Fibroblast of the aortic adventitia (primary cell): Measurements from ENCODE around the gene BDNF. TPM values are rescaled to one million over a fixed set of nuclear protein-coding genes. Genes with fewer than 3 reads are reported as not detected.
"Not testable (repeated sequence)": the region's sequence is repeated elsewhere in the genome, so short reads cannot be mapped to it uniquely, and the experiment has no call there.

Experiments used
- DNase-seq: peaks from one replicate; pipeline ENCODE4 v3.0.0-alpha.2; 2010; ENCODE audit warnings: low read depth
- H3K4me3 ChIP-seq: 2 replicates; pipeline ENCODE4 v1.5.1; 2011; ENCODE audit warnings: low read depth, mild to moderate bottlenecking, control low read depth, low read length, moderate library complexity
- total RNA-seq: library from RNA; depleted of rRNA; stranded (reverse); fragments of >200 nt; gene quantifications from 2 replicates; pipeline ENCODE4 v1.2.3, GENCODE V29; 2012; ENCODE audit warnings: low replicate concordance
- TF ChIP-seq, protein P1 (sequence below): IDR thresholded peaks from 2 replicates; pipeline ENCODE4 v1.5.1; 2011; ENCODE audit warnings: mild to moderate bottlenecking, low read length, control low read depth, inconsistent platforms; ENCODE audit not compliant: insufficient read depth

Gene BDNF
- total RNA-seq: 2.0 and 8.1 TPM in 2 replicates

DNA sequence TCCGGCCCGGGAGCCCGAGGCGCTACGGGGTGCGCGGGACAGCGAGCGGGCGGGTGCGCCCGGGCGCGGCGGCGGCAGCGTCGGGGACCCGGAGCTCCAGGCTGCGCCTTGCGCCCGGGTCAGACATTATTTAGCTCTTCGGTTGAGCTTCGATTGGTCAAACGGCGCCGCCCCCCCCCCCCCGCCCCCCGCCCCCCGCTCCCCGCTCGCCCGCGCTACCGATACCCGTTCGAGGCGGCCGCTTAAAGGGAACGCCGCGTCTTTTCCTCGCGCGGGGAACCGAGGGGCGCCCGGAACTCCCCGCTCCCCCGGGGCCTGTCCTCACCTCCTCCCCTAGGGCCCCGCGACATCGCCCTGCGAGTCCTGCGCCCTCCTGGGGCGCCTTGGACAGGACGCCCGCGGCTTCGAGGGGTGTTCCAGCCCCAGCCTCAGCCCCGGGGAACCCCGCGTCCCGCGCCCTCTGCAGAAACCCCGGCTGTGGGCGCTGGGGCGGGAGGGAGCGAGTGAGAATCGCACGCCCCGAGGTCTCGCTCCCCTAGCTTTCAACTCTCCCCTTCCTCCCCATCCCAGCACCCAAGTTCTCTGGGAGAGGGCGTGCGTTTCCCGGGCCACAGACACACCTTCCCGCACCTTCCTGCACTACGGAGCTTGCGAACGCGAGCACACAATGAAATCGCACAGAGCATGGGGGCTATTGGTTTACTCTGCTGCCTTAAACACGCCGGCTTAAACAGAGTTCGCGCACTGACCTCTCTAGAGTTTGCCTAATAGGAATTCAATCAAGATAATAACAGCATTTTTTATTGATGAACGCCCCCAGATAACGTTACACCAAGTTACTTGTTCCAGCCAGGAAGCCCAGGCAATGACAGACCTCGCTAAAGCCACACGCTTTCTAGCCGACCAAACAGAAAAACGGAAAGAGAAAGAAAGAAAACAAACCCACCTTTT, at the start of gene BDNF:
Gene BDNF (minus strand): TSS at position 105 of the 951 bp plus-strand sequence. CDS start 41,891 bp downstream, outside the sequence.
- peak; percentile 55 for DNase-seq
- H3K4me3 ChIP-seq: peak within 1 kb of the TSS; percentile 94
- TF ChIP-seq, protein P1, sequence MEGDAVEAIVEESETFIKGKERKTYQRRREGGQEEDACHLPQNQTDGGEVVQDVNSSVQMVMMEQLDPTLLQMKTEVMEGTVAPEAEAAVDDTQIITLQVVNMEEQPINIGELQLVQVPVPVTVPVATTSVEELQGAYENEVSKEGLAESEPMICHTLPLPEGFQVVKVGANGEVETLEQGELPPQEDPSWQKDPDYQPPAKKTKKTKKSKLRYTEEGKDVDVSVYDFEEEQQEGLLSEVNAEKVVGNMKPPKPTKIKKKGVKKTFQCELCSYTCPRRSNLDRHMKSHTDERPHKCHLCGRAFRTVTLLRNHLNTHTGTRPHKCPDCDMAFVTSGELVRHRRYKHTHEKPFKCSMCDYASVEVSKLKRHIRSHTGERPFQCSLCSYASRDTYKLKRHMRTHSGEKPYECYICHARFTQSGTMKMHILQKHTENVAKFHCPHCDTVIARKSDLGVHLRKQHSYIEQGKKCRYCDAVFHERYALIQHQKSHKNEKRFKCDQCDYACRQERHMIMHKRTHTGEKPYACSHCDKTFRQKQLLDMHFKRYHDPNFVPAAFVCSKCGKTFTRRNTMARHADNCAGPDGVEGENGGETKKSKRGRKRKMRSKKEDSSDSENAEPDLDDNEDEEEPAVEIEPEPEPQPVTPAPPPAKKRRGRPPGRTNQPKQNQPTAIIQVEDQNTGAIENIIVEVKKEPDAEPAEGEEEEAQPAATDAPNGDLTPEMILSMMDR: no peak

DNA sequence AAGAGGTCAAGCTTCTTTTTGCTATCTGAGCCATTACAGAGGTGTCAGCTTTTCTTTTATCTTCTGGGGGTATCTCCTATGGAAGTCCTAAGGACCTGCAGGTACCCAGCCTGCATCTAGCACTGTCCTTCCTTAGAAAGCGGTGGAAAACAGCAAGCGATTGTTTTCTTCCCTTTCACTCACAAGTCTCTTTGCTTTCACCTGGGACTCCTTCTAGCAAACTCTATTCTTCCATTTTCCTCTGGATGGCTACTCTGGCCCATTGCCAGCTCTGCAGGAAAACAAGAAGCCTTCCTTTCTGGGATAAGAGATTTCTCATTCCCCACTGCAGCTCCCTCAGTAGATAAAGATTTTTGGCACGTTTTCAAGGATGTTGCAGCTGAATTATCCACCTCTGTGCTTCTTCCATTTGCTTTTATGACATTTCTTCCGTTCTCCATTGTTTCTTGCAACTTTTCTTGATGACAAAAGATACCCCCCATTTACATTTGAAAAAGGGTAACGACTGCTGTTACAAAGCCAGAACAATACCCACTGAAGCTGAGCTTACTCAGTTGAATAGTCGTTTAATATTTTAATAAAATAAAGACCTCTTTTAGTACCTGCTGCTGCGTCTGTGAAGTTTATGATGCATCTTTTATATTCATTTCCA, 40.2 kb upstream of the BDNF start:
- TF ChIP-seq, protein P1: no peak
- no peak overlapping the region for H3K4me3 ChIP-seq
- DNase-seq: no peak

DNA sequence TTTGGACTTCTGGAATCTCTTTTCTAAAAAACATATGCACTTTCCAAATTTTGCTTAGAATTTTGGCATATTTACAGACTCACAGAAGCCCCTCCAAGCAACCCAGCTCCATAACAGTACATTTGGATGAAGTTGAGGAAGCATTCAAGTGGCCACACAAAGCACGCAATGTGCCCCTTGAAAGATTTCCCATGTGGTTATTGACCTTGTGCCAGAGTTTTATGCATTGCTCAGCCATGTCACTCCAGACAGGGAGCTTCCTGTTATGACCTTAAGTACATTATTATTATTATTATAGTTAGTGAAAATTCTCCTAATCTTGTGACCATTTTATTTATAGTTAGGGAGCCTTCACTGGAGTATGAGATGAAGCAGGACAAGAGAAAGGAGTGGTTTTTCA, 35.0 kb upstream of the BDNF start:
- TF ChIP-seq, protein P1: no peak
- DNase-seq: no peak
- H3K4me3 ChIP-seq: no peak overlapping the region

DNA sequence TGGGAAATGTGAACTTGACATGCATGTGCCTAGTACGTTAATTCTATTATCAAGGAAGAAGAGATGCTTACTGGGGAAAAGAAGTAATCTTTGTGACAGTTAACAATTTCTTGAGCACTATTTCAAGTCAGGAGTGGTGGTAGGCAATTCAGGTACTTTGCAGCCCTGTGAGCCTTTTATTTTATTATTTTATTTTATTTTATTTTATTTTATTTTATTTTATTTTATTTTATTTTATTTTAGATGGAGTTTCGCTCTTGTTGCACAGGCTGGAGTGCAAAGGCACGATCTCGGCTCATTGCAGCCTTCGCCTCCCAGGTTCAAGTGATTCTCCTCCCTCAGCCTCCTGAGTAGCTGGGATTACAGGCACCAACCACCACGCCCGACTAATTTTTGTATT, 31.5 kb upstream of the BDNF start:
- DNase-seq, H3K4me3 ChIP-seq: not testable (repeated sequence)

- no peak overlapping the region for H3K4me3 ChIP-seq
- no peak for DNase-seq
- TF ChIP-seq, protein P1: no peak
These were observed 26.7 kb upstream of the BDNF start for GRCh38 chr11:27726981-27727380.

DNA sequence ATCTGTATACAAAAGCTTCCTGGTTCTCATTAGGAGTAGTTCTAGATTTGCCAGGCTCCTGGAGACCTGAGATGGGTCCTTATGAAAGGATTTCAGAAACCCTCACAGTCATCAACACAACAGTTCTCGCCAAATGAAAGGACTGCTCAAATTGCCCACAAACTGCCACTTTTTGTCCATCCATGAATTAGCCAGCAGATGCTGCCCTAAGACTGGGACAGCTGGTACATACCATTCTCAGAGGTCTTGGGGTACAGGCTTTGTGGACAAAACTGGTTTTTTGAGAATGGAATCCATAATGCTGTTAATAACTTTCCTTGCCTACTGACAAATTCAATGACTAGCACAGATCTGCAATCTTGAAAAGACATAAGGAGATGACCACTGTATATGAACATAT, 23.4 kb upstream of the BDNF start:
- no peak for DNase-seq
- no peak overlapping the region for H3K4me3 ChIP-seq
- TF ChIP-seq, protein P1: no peak

DNA sequence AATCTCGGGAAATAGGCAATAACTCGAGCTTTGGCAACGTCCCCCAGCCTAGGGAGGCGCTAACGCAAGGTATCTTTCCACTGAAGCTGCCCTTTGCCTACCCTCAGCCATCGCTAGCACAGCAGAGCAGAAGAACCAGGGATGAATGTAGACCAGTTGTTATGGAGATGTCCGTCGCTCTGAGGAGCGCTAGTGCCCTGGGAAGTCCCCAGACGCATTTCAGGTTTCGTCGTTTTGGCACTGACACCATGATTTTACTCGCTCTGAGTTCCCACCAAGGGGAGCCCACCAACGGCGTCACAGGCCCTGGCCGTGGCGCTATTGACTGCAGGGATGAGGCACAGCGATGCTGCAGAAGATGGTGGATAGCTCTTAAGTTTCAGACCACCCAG, 22.7 kb upstream of the BDNF start:
- no peak for DNase-seq
- peak overlapping the region; percentile 69 for H3K4me3 ChIP-seq
- TF ChIP-seq, protein P1: no peak
